ENCODE results near the gene MACROD1. TPM values are rescaled to one million over a fixed set of nuclear protein-coding genes. Genes with fewer than 3 reads are reported as not detected.

The MACROD1 gene
- total and polyA plus RNA-seq, 8 donors: 13.5 to 25.1 (median 20.3) TPM

DNA sequence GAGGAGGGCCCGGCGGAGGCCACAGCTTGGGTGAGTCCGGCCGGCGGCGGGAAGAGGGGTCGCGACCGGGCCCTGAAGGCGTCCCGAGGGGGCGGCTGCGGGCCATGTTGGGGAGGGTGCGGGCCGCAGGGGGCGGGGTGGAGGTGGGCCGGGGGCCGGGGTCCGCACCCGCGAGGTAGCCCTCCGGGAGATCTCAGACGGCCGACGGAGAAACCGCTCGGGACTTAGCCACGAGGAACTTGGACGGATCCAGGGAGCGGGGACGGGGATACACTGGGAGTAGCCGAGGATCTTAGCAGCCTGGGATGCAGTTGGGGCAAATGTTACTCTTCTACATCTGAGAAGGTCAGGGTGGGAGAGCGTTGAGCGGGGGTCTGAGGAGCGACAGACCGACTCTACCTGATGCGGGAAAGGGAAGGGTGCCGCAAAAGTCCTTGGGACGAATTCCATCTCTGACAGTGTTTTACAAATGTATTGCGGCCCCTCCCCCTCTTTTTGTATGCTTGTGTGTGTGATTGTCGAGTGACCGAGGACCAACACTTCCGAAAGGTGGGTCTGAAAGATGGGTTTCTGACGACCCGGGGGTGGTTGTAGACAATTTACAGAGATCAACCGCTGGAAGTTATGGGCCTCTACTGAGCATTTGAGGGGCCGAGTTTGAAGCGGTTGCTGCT lies 20.7 kb upstream of the MACROD1 start:
- Histone ChIP-seq H3K27me3 (no peaks in the 10 kb centered on the region), H3K4me3 (no peak overlapping the region), H3K36me3 (peaks cover 0 to 5% of the 10 kb centered on the region in 2 donors), H3K4me1 (peaks cover 8 to 40% of the 10 kb centered on the region in 2 donors), H3K27ac (peak overlapping the region in 1 of 2 donors; percentile 82), H3K9me3 (no peaks in the 10 kb centered on the region)
- TF ChIP-seq, protein P1, sequence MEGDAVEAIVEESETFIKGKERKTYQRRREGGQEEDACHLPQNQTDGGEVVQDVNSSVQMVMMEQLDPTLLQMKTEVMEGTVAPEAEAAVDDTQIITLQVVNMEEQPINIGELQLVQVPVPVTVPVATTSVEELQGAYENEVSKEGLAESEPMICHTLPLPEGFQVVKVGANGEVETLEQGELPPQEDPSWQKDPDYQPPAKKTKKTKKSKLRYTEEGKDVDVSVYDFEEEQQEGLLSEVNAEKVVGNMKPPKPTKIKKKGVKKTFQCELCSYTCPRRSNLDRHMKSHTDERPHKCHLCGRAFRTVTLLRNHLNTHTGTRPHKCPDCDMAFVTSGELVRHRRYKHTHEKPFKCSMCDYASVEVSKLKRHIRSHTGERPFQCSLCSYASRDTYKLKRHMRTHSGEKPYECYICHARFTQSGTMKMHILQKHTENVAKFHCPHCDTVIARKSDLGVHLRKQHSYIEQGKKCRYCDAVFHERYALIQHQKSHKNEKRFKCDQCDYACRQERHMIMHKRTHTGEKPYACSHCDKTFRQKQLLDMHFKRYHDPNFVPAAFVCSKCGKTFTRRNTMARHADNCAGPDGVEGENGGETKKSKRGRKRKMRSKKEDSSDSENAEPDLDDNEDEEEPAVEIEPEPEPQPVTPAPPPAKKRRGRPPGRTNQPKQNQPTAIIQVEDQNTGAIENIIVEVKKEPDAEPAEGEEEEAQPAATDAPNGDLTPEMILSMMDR (IDR thresholded peaks at IDR 0.05): no peak
- no peak for ATAC-seq
- intact Hi-C loops (cut with DNase I): no loop called here
- DNase-seq: no peak

DNA sequence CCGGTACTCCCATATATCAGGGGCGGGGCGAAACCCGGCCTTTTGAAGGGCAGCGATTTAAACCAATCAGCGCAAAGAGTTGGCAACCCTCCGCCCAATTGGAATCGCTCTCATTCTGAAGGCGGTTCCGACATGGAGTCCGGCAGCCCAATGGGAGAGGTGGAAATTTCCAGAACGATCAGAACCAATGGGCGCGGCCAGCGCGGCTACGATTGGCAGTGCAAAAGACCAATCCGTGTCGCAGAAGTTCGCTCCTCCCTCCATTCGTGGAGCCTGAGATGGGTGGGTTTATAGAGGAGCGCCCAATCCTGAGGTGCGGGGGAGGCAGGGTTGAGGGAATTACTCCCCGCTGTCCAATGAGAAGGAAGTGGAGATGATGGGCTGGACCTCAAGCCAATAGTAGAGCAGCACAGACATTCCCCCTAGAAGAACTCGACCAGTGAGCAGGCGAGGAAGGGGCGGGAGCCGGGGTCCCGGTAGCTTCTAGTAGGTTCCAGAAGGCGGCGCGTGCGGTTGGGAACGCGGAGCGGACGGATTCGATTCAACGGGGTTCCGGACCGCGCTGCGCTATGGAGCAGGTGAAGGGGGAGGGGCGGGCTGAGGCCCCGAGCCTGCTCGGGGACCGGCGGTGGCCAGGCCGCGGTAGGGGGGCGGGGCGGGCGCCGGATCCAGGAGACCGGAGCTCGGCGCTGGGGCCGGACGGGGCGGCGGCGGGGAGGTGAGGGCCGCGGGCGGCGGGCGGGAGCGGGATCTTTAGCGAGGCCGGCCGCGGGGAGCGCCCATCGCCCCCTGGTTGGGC lies 20.0 kb upstream of the MACROD1 start, which contains the start of gene STIP1:
STIP1 (plus strand) TSS at position 479 of the 799 bp plus-strand sequence; CDS start at position 570, 91 bp downstream.
- intact Hi-C loops (cut with DNase I): no loop called here

DNA sequence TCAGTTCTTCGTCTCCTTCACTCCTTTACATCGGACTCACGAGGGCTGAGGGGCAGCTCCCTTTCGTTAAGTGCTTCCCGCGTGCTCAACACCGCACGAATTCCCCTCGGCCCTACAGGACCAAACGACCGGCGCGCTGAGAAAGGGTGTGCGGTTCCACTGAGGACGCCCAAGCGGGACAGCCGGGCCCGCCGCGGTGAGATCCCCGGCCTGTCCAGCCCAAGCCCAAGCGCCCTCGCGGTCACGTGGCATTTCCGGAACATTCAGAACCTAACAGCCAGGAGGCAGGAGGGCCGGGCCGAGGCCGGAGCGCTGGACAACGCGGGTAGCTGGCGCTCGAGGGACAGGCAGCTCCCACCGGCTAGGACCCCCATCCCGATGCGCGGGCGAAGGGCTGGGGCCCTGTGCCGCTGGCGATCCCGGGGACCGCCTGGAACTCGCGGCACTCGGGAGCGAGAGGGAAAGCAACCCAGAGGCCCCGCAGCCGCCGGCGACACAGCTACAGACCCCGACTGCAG lies 19.3 kb upstream of the MACROD1 start:
- Histone ChIP-seq H3K36me3 (peaks cover 0 to 5% of the 10 kb centered on the region in 2 donors), H3K27me3 (no peaks in the 10 kb centered on the region), H3K4me1 (peaks cover 14 to 45% of the 10 kb centered on the region in 2 donors), H3K9me3 (no peaks in the 10 kb centered on the region), H3K4me3 (peak overlapping the region; percentile 56 to 70), H3K27ac (peak overlapping the region; percentile 96 to 100)
- ATAC-seq (peak; percentile 60), DNase-seq (peak in 3 of 4 donors; percentile 84 to 95 (median 89))
- TF ChIP-seq, protein P1 (IDR thresholded peaks at IDR 0.05): no peak
- intact Hi-C loops (cut with DNase I): no loop called here

More for the DNA sequence above, 20.0 kb upstream of the MACROD1 start, which contains the start of gene STIP1:
- Histone ChIP-seq H3K36me3 (peaks cover 0 to 5% of the 10 kb centered on the region in 2 donors), H3K9me3 (no peaks in the 10 kb centered on the region), H3K4me1 (peaks cover 14 to 42% of the 10 kb centered on the region in 2 donors), H3K27ac (peak within 1 kb of the TSS; percentile 96 to 100), H3K27me3 (no peaks in the 10 kb centered on the region), H3K4me3 (peak within 1 kb of the TSS; percentile 56 to 70)
- TF ChIP-seq, protein P1 (IDR thresholded peaks at IDR 0.05): peak in 1 of 2 donors; percentile 48
- peak; percentile 86 for ATAC-seq
- peak; percentile 98 to 100 (median 100) for DNase-seq

DNA sequence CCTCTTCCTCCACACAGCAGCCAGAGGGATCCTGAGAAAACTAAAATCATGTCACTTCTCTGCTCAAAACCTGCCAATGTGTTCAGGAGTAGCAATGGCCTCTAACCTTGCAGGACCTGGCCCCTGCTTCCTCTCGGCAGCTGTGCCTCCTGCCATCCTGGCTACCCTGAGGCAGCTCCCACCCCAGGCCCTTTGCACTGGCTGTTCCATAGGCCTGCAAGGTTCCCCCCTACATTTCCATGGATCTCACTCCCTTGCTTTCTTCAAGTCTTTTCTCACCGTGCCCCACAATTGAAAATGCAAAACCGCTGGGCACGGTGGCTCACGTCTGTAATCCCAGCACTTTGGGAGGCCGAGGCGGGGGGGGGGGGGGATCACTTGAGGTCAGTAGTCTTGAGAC lies 18.0 kb upstream of the MACROD1 start:
- Histone ChIP-seq H3K36me3 (peaks cover 0 to 2% of the 10 kb centered on the region in 2 donors), H3K4me3 (no peak overlapping the region), H3K27me3 (no peaks in the 10 kb centered on the region), H3K27ac (peak overlapping the region in 1 of 2 donors; percentile 8), H3K9me3 (no peaks in the 10 kb centered on the region), H3K4me1 (peaks cover 14 to 45% of the 10 kb centered on the region in 2 donors)
- TF ChIP-seq, protein P1 (IDR thresholded peaks at IDR 0.05): no peak
- DNase-seq: peak in 1 of 4 donors; percentile 13
- intact Hi-C loops (cut with DNase I): no loop called here
- no peak for ATAC-seq
